ENCODE results near the gene RELN.

Gene RELN

GRCh38 chr7:103711413-103711812 is 278.0 kb downstream of the RELN start:
- no peak for DNase-seq

GRCh38 chr7:103710247-103710646 is 279.2 kb downstream of the RELN start:
- no peak for DNase-seq

DNA sequence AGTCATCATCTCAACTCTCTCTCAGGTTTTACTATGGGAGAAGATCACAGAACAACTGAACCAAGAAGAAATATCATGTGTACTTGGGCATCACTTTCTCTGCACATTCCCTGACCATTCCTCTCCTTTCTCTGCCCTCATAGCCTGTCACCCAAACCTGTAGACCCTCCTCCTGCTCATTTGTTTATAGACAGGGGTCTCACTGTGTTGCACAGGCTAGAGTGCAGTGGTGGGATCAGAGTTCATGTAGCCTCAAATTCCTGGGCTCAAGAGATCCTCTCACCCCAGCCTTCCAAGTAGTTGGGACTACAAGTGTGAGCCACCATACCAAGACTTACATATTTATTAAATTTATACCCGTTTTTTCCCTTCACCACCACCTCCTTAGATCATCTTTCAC is 282.7 kb downstream of the RELN start:
- DNase-seq, result no peak

DNA sequence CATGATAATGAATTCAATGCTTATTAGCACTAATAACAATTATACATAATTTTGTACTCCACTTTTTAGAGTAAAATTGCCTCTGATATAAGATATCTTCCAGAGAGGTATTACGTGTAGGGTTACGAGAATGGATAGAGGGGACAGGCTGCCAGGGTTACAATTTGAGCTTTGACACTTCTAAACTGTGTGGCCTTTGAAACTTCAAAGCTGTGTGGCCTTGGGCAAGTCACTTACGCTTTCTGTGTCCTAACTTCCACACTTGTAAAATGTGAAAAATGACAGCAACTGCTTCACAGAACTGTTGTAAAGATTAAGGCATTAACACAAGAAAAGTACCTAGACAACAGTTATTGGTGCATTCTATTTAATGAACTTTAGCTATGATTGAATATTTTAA is 283.9 kb downstream of the RELN start:
- DNase-seq, result no peak

GRCh38 chr7:103704701-103705100 is 284.8 kb downstream of the RELN start:
- DNase-seq, result no peak

GRCh38 chr7:103702982-103703381 is 286.5 kb downstream of the RELN start:
- DNase-seq, result no peak

DNA sequence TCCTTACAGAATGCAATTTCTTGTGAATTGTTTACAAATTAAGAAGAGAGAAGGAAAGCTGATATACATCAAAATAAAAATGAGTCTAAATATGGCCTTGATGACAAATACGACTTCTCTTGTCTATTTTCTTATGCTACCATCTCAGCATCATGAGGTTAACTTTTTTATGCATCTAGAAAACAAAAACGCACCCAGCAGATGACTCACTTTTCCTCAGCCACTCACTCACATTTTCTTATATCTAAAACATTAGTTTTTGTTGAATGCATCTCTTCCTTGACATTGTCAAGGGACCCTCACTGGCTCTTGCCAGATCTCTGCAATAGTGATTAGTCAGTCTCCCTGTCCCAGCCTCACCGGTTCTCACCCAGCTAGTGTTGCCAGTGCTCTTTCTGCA is 287.0 kb downstream of the RELN start:
- no peak for DNase-seq

DNA sequence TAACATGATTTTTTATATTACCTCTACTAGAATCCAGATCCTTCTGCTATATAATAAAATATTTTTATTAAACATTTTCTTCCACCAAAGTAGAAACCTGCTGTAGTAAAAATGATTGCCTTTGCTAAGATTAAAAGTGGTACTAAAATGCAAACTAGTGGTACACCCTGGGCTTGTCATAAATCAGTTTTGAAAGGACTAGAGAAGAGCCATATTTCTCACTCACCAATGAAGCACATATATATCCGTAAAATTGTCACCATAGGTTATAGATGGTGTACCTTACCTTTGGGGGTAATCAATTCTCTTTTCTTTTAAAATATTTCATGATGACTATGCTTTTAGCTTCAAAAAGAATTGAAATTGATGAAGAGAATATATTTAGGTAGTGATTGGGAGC is 290.4 kb downstream of the RELN start:
- DNase-seq, result no peak

DNA sequence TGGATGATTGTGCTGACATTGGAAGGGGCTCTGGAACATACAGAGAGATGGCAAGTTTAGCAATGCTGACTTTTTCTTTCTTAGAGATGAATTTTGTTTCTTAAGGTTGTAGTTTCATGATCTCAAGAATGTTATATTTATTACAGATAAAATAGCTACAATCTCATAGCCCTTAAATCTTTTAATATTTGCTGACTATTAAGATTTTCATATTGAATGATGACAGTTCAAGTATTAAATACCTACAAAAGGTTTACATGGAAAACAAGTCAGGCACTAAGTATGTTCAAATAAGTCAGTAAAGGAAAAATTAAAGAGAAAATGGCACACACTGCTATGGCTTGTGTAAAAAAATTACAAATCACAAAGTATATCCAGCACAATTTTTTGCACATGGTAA is 291.4 kb downstream of the RELN start:
- DNase-seq, result no peak

DNA sequence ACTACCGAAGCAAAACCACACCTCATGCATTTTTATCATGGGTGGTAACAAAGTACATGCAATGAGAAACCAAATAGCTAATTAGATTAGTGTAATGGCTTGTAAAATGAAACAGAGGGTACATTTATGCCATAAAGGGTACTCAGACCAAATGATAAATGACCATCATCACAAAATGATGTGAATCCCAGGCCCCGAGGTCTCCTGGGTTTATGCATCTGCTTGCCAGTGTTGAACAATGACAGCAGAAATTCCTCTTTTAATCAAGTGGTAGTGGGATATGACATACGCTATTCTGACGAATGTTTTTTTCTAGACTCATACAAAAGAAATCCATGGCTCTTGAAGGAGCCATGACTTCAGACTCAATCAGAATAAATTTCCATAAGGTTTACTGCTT is 293.9 kb downstream of the RELN start:
- DNase-seq, result no peak

GRCh38 chr7:103694304-103694703 is 295.2 kb downstream of the RELN start:
- no peak for DNase-seq

- no peak for DNase-seq
Measured at GRCh38 chr7:103691291-103691690, 298.2 kb downstream of the RELN start.

GRCh38 chr7:103690242-103690974 is 299.1 kb downstream of the RELN start:
- DNase-seq, result no peak

GRCh38 chr7:103689255-103689654 is 300.2 kb downstream of the RELN start:
- no peak for DNase-seq

GRCh38 chr7:103687951-103688350 is 301.5 kb downstream of the RELN start:
- no peak for DNase-seq

DNA sequence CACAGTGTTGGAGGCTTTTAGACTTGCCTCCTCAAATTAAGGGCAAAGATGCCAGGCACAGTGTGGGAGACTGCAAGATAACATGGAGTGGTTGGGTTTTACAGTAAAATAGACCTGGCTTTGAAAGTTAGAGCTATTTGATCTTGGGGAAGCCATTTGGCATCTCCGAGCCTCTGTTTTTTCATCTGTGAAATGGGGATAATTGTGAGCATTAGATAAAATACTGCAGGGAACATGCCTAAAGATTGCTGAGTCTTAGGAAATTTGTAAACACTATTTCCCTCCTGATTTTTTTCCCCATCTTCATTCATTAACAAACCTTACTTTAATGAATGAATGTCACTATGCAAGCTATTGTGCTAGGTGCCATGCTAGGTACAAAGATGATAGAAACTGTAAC is 302.2 kb downstream of the RELN start:
- DNase-seq, result no peak

- DNase-seq, result no peak
Measured at GRCh38 chr7:103686763-103687162, 302.7 kb downstream of the RELN start.

GRCh38 chr7:103686064-103686463 is 303.4 kb downstream of the RELN start:
- no peak for DNase-seq

- no peak for DNase-seq
Measured at GRCh38 chr7:103685646-103686045, 303.8 kb downstream of the RELN start.

GRCh38 chr7:103683348-103683747 is 306.1 kb downstream of the RELN start:
- no peak for DNase-seq

GRCh38 chr7:103680161-103681144 is 309.0 kb downstream of the RELN start:
- peak; percentile 86 for DNase-seq

- no peak for DNase-seq
Measured at GRCh38 chr7:103679151-103680132, 310.0 kb downstream of the RELN start.
